Stimulated activated CD4-positive, alpha-beta T cell treated with anti-CD3 and anti-CD28 coated beads, Interleukin-1b, Interleukin-23, amount 100 ng/mL, for 4 hours (primary cell): ENCODE results near the gene PCDHB15.
"Not testable (repeated sequence)": the region's sequence is repeated elsewhere in the genome, so short reads cannot be mapped to it uniquely, and the experiment has no call there.

Source experiments
- DNase-seq, 2 donors: peaks; one replicate each; pipeline ENCODE4 v3.0.0-alpha.2; 2020; ENCODE audit warnings: low read depth in 2 of 2

PCDHB15 gene

GRCh38 chr5:141247434-141247833 lies 2.2 kb downstream of the PCDHB15 start:
- DNase-seq = not testable (repeated sequence)

GRCh38 chr5:141250576-141250975 lies 5.4 kb downstream of the PCDHB15 start:
- DNase-seq = no peak

GRCh38 chr5:141258464-141258863 lies 13.3 kb downstream of the PCDHB15 start:
- DNase-seq = no peak

- no peak for DNase-seq
These were observed 13.8 kb downstream of the PCDHB15 start for GRCh38 chr5:141258948-141259347.

- no peak for DNase-seq
These were observed 15.5 kb downstream of the PCDHB15 start for GRCh38 chr5:141260458-141261237.

- DNase-seq = no peak
These were observed 16.0 kb downstream of the PCDHB15 start for GRCh38 chr5:141261238-141261546.

- DNase-seq = no peak
These were observed 24.0 kb downstream of the PCDHB15 start for GRCh38 chr5:141269195-141269594.

GRCh38 chr5:141272906-141273305 lies 27.7 kb downstream of the PCDHB15 start:
- no peak for DNase-seq

GRCh38 chr5:141298376-141298775 lies 53.2 kb downstream of the PCDHB15 start:
- DNase-seq = no peak
